ENCODE results near the gene CREB5. TPM values are rescaled to one million over a fixed set of nuclear protein-coding genes. Genes with fewer than 3 reads are reported as not detected.

The CREB5 gene
- total RNA-seq, 1 experiment from 2014 or later = 5.2 TPM

- BruUV-seq (replicated peaks) = no TSS peak
- ChIA-PET CTCF (no interaction called here), POLR2A (ENCODE audit: unreplicated experiment) (no interaction called here)
- Histone ChIP-seq H3K36me3 (ENCODE audit: low read depth, low read length) (no peaks in the 10 kb centered on the region), H3K27ac (ENCODE audit: low read length) (no peak overlapping the region), H3K79me2 (ENCODE audit: low read length) (no peaks in the 10 kb centered on the region), H3F3A (ENCODE audit: low read length, unreplicated experiment) (no peaks in the 10 kb centered on the region), H3K9me2 (replicated peaks; ENCODE audit: low read length) (no peaks in the 10 kb centered on the region), H3K4me3 (ENCODE audit: low read length) (no peak overlapping the region), H3K9ac (ENCODE audit: low read length) (no peak overlapping the region), H4K20me1 (ENCODE audit: low read length) (no peaks in the 10 kb centered on the region), H3K4me2 (ENCODE audit: low read length) (no peak overlapping the region), H3K4me1 (ENCODE audit: insufficient read depth, low read length) (no peaks in the 10 kb centered on the region), H3K9me3 (ENCODE audit: low read length) (no peaks in the 10 kb centered on the region), H2AFZ (ENCODE audit: low read length) (no peak overlapping the region), H3K27me3 (ENCODE audit: low read length) (no peaks in the 10 kb centered on the region)
- TF ChIP-seq EZH2 (IDR thresholded peaks at IDR 0.05; ENCODE audit: low read length, unreplicated experiment) = no peak
- TF ChIP-seq CTCF (conservative IDR thresholded peaks at IDR 0.05; ENCODE audit: low read depth, low read length) = no peak
- no peak for TF ChIP-seq EZH2phosphoT487 (IDR thresholded peaks at IDR 0.05; ENCODE audit: borderline replicate concordance, low read length)
- intact Hi-C loops (cut with micrococcal nuclease) = no loop called here
- ATAC-seq (no peak), DNase-seq (no peak)
These were observed 186.3 kb downstream of the CREB5 start for GRCh38 chr7:28598586-28598985.

GRCh38 chr7:28599411-28599810 lies 187.1 kb downstream of the CREB5 start:
- no peak overlapping the region for H3K4me2 ChIP-seq (ENCODE audit: low read length)
- intact Hi-C loops (cut with micrococcal nuclease) = no loop called here
- no TSS peak for BruUV-seq (replicated peaks)
- no peaks in the 10 kb centered on the region for H3K79me2 ChIP-seq (ENCODE audit: low read length)
- no peak overlapping the region for H3K9ac ChIP-seq (ENCODE audit: low read length)
- H3K9me3 ChIP-seq (ENCODE audit: low read length) = no peaks in the 10 kb centered on the region
- no peaks in the 10 kb centered on the region for H3F3A ChIP-seq (ENCODE audit: low read length, unreplicated experiment)
- H3K36me3 ChIP-seq (ENCODE audit: low read depth, low read length) = no peaks in the 10 kb centered on the region
- ChIA-PET POLR2A (ENCODE audit: unreplicated experiment) (no interaction called here), CTCF (no interaction called here)
- H4K20me1 ChIP-seq (ENCODE audit: low read length) = no peaks in the 10 kb centered on the region
- ATAC-seq (no peak), DNase-seq (no peak)
- H3K27ac ChIP-seq (ENCODE audit: low read length) = no peak overlapping the region
- H3K27me3 ChIP-seq (ENCODE audit: low read length) = no peaks in the 10 kb centered on the region
- TF ChIP-seq EZH2phosphoT487 (IDR thresholded peaks at IDR 0.05; ENCODE audit: borderline replicate concordance, low read length) (no peak), CTCF (conservative IDR thresholded peaks at IDR 0.05; ENCODE audit: low read depth, low read length) (no peak), EZH2 (IDR thresholded peaks at IDR 0.05; ENCODE audit: low read length, unreplicated experiment) (no peak)
- H3K4me3 ChIP-seq (ENCODE audit: low read length) = no peak overlapping the region
- no peak overlapping the region for H2AFZ ChIP-seq (ENCODE audit: low read length)
- H3K9me2 ChIP-seq (replicated peaks; ENCODE audit: low read length) = no peaks in the 10 kb centered on the region
- H3K4me1 ChIP-seq (ENCODE audit: insufficient read depth, low read length) = no peaks in the 10 kb centered on the region

GRCh38 chr7:28602282-28602681 lies 190.0 kb downstream of the CREB5 start:
- DNase-seq = no peak
- TF ChIP-seq EZH2 (IDR thresholded peaks at IDR 0.05; ENCODE audit: low read length, unreplicated experiment) = no peak
- no peak for TF ChIP-seq EZH2phosphoT487 (IDR thresholded peaks at IDR 0.05; ENCODE audit: borderline replicate concordance, low read length)
- no peak for TF ChIP-seq CTCF (conservative IDR thresholded peaks at IDR 0.05; ENCODE audit: low read depth, low read length)
- CTCF ChIA-PET = no interaction called here
- Histone ChIP-seq H3K4me1 (ENCODE audit: insufficient read depth, low read length) (no peaks in the 10 kb centered on the region), H3K9me2 (replicated peaks; ENCODE audit: low read length) (no peaks in the 10 kb centered on the region), H4K20me1 (ENCODE audit: low read length) (no peaks in the 10 kb centered on the region), H3K4me3 (ENCODE audit: low read length) (no peak overlapping the region), H3K9ac (ENCODE audit: low read length) (no peak overlapping the region), H2AFZ (ENCODE audit: low read length) (no peak overlapping the region), H3K36me3 (ENCODE audit: low read depth, low read length) (no peaks in the 10 kb centered on the region), H3K4me2 (ENCODE audit: low read length) (no peak overlapping the region), H3K9me3 (ENCODE audit: low read length) (no peaks in the 10 kb centered on the region), H3F3A (ENCODE audit: low read length, unreplicated experiment) (no peaks in the 10 kb centered on the region), H3K27ac (ENCODE audit: low read length) (no peak overlapping the region), H3K79me2 (ENCODE audit: low read length) (no peaks in the 10 kb centered on the region), H3K27me3 (ENCODE audit: low read length) (no peaks in the 10 kb centered on the region)
- intact Hi-C loops (cut with micrococcal nuclease) = no loop called here
- no peak for ATAC-seq
- POLR2A ChIA-PET (ENCODE audit: unreplicated experiment) = no interaction called here
- no TSS peak for BruUV-seq (replicated peaks)

Data from PC-3 (cell line).